Measurements from ENCODE around the gene OR2F1.

The OR2F1 gene

GRCh38 chr7:143934526-143935325, 19.9 kb upstream of the OR2F1 start, which contains the start of gene OR2F2:
Gene OR2F2, plus strand, starts transcription at chr7:143935233. Its CDS starts 0 bp downstream, at chr7:143935233.
- peak; percentile 48 for DNase-seq (ENCODE audit: low read depth, low spot score)
- in situ Hi-C loops (cut with HindIII; ENCODE audit: low sequenced_read_pairs) = no loop called here
- H3K4me3 ChIP-seq (ENCODE audit: low read depth, low read length) = no peak within 1 kb of the TSS
- TF ChIP-seq CTCF (IDR thresholded peaks at IDR 0.05; ENCODE audit: low read depth, low read length) = no peak

GRCh38 chr7:143936087-143937009, 18.3 kb upstream of the OR2F1 start:
- no peak for TF ChIP-seq CTCF (IDR thresholded peaks at IDR 0.05; ENCODE audit: low read depth, low read length)
- DNase-seq (ENCODE audit: low read depth, low spot score) = peak; percentile 46
- no peak overlapping the region for H3K4me3 ChIP-seq (ENCODE audit: low read depth, low read length)
- in situ Hi-C loops (cut with HindIII; ENCODE audit: low sequenced_read_pairs) = no loop called here

- TF ChIP-seq CTCF (IDR thresholded peaks at IDR 0.05; ENCODE audit: low read depth, low read length) = no peak
- no peak for DNase-seq (ENCODE audit: low read depth, low spot score)
- in situ Hi-C loops (cut with HindIII; ENCODE audit: low sequenced_read_pairs) = no loop called here
- no peak overlapping the region for H3K4me3 ChIP-seq (ENCODE audit: low read depth, low read length)
Observed at GRCh38 chr7:143938379-143939243, 16.0 kb upstream of the OR2F1 start.

GRCh38 chr7:143945423-143945822, 9.2 kb upstream of the OR2F1 start:
- no peak for DNase-seq (ENCODE audit: low read depth, low spot score)
- no peak overlapping the region for H3K4me3 ChIP-seq (ENCODE audit: low read depth, low read length)
- in situ Hi-C loops (cut with HindIII; ENCODE audit: low sequenced_read_pairs) = no loop called here
- TF ChIP-seq CTCF (IDR thresholded peaks at IDR 0.05; ENCODE audit: low read depth, low read length) = no peak

GRCh38 chr7:143947111-143947510, 7.5 kb upstream of the OR2F1 start:
- TF ChIP-seq CTCF (IDR thresholded peaks at IDR 0.05; ENCODE audit: low read depth, low read length) = no peak
- no peak overlapping the region for H3K4me3 ChIP-seq (ENCODE audit: low read depth, low read length)
- in situ Hi-C loops (cut with HindIII; ENCODE audit: low sequenced_read_pairs) = no loop called here
- DNase-seq (ENCODE audit: low read depth, low spot score) = no peak

GRCh38 chr7:143948733-143949132, 5.9 kb upstream of the OR2F1 start:
- in situ Hi-C loops (cut with HindIII; ENCODE audit: low sequenced_read_pairs) = no loop called here
- no peak for DNase-seq (ENCODE audit: low read depth, low spot score)
- no peak overlapping the region for H3K4me3 ChIP-seq (ENCODE audit: low read depth, low read length)
- TF ChIP-seq CTCF (IDR thresholded peaks at IDR 0.05; ENCODE audit: low read depth, low read length) = no peak

Measured in astrocyte of the spinal cord (primary cell).